ENCODE data around the gene DOCK1.

Gene DOCK1

GRCh38 chr10:127089446-127089845, 184.2 kb downstream of the DOCK1 start:
- Mint-ChIP-seq H3K27me3 (ENCODE audit: low read depth, poor library complexity) (no peaks in the 10 kb centered on the region), H3K27ac (peak overlapping the region; percentile 90), H3K4me3 (no peak overlapping the region), H3K4me1 (no peaks in the 10 kb centered on the region), H3K36me3 (ENCODE audit: low read depth) (peaks cover 22% of the 10 kb centered on the region), H3K9me3 (no peaks in the 10 kb centered on the region)
- no peak for TF ChIP-seq CTCF (IDR thresholded peaks at IDR 0.05)
- no peak for DNase-seq

GRCh38 chr10:127090138-127090537, 184.9 kb downstream of the DOCK1 start:
- Mint-ChIP-seq H3K27ac (no peak overlapping the region), H3K4me1 (no peaks in the 10 kb centered on the region), H3K4me3 (no peak overlapping the region), H3K9me3 (no peaks in the 10 kb centered on the region), H3K36me3 (ENCODE audit: low read depth) (peaks cover 29% of the 10 kb centered on the region), H3K27me3 (ENCODE audit: low read depth, poor library complexity) (no peaks in the 10 kb centered on the region)
- no peak for TF ChIP-seq CTCF (IDR thresholded peaks at IDR 0.05)
- no peak for DNase-seq

GRCh38 chr10:127091354-127091753, 186.1 kb downstream of the DOCK1 start:
- Mint-ChIP-seq H3K27ac (peak overlapping the region; percentile 2), H3K27me3 (ENCODE audit: low read depth, poor library complexity) (no peaks in the 10 kb centered on the region), H3K4me3 (no peak overlapping the region), H3K9me3 (no peaks in the 10 kb centered on the region), H3K36me3 (ENCODE audit: low read depth) (peaks cover 41% of the 10 kb centered on the region), H3K4me1 (no peaks in the 10 kb centered on the region)
- TF ChIP-seq CTCF (IDR thresholded peaks at IDR 0.05) = no peak
- no peak for DNase-seq

- Mint-ChIP-seq H3K4me3 (no peak overlapping the region), H3K4me1 (no peaks in the 10 kb centered on the region), H3K36me3 (ENCODE audit: low read depth) (peaks cover 49% of the 10 kb centered on the region), H3K27me3 (ENCODE audit: low read depth, poor library complexity) (no peaks in the 10 kb centered on the region), H3K9me3 (no peaks in the 10 kb centered on the region), H3K27ac (no peak overlapping the region)
- no peak for DNase-seq
- TF ChIP-seq CTCF (IDR thresholded peaks at IDR 0.05) = no peak
Measured at GRCh38 chr10:127092916-127093315, 187.7 kb downstream of the DOCK1 start.

- TF ChIP-seq CTCF (IDR thresholded peaks at IDR 0.05) = no peak
Measured at GRCh38 chr10:127094984-127095383, 189.8 kb downstream of the DOCK1 start.

GRCh38 chr10:127100983-127101615, 195.9 kb downstream of the DOCK1 start:
- Mint-ChIP-seq H3K4me1 (peaks cover 6% of the 10 kb centered on the region), H3K27me3 (ENCODE audit: low read depth, poor library complexity) (no peaks in the 10 kb centered on the region), H3K4me3 (no peak overlapping the region), H3K27ac (no peak overlapping the region), H3K9me3 (peaks cover 17% of the 10 kb centered on the region), H3K36me3 (ENCODE audit: low read depth) (peaks cover 79% of the 10 kb centered on the region)
- TF ChIP-seq CTCF (IDR thresholded peaks at IDR 0.05) = no peak
- DNase-seq = no peak

More at GRCh38 chr10:127094984-127095383, 189.8 kb downstream of the DOCK1 start:
- H3K4me3 Mint-ChIP-seq = no peak overlapping the region
- peak overlapping the region; percentile 22 for H3K27ac Mint-ChIP-seq
- peaks cover 6% of the 10 kb centered on the region for H3K4me1 Mint-ChIP-seq
- H3K27me3 Mint-ChIP-seq (ENCODE audit: low read depth, poor library complexity) = no peaks in the 10 kb centered on the region
- peaks cover 5% of the 10 kb centered on the region for H3K9me3 Mint-ChIP-seq
- DNase-seq = no peak
- peaks cover 60% of the 10 kb centered on the region for H3K36me3 Mint-ChIP-seq (ENCODE audit: low read depth)

Data from nephron progenitor cell (in vitro differentiated cells).